ENCODE measurements around the gene ITSN2.

Gene ITSN2

DNA sequence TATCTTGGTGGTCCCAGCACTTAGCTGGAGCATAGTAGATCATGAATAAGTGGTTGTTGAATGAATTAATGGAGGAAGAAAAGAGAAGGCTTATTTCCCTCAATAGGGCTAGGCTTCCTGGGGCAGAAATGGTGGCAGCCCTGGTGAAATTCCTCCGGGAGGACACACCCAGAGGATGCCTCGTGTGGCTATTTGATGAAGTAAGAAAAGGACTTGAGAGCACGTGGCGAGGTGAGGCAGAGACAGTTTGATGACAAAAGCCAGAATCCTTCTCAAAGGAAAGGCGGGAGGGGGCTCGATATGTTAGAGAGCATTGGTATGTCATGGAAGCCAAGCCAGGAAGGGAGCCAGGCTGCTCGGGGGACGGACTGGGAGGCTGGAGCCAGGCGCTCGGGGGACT, 170.8 kb downstream of the ITSN2 start:
- FAIRE-seq = no peak
- DNase-seq (ENCODE audit: low spot score) = no peak

- no peak for DNase-seq (ENCODE audit: low spot score)
- no peak for FAIRE-seq
Measured at GRCh38 chr2:24183366-24184069, 176.8 kb downstream of the ITSN2 start.

DNA sequence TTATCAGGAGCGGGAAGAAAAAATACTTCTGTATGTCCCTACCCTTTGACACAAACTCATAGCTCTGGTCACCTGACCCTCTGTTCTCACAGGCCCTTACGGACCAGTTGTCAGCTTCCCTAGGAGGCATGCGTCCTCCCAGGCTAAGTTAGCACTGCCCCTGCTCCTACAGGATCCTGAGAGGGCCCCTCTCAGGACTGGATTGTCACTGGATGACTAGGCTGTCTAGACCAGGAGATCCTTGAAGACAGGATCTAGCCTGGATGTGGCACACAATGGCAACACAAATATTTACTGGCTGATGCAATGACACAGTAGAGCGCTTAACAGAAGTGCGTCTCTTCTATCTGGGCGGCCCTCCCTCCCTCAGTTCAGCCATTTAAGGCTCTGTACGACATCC, 177.8 kb downstream of the ITSN2 start:
- DNase-seq (ENCODE audit: low spot score) (no peak), FAIRE-seq (no peak)

DNA sequence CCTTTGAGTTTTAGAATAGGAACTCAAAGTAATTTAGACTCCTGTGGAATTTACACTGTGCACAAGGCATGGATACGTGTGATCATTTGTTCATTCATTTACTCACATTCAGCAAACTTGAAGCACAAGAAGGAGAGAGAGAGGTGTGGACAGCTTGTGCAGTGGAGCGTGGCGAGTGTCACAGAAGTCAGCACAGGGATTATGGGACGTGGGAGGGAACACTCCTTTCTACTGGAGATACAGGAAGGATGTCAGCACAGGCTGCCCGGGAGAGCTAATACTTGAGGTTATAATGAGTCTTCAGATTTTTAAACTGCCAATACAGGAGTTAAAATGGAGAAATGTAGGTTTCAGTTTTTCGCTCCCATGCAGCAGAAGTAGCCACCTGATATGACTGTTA, 178.5 kb downstream of the ITSN2 start:
- FAIRE-seq (no peak), DNase-seq (ENCODE audit: low spot score) (no peak)

GRCh38 chr2:24179683-24180082, 180.7 kb downstream of the ITSN2 start:
- DNase-seq (ENCODE audit: low spot score) (no peak), FAIRE-seq (no peak)

DNA sequence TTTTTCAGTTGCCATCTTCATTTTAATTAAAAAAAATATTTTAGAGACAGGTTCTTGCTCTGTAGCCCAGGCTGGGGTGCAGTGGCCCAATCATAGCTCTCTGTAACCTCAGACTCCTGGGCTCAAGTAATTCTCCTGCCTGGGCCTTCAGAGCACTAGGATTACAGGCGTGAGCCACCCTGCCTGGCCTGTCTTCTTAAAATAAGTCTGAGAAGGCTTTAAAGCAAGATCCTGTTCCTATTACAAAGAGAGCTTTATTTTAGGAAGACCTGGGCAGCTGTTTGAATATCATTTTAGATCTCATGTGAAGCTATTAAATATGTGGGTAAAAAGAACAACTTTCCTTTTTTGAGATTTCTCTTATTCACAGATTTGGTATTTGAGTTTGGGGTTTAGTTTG, 184.0 kb downstream of the ITSN2 start:
- FAIRE-seq = no peak
- DNase-seq (ENCODE audit: low spot score) = no peak

- no peak for DNase-seq (ENCODE audit: low spot score)
- no peak for FAIRE-seq
Measured at GRCh38 chr2:24175631-24176187, 184.6 kb downstream of the ITSN2 start.

- FAIRE-seq = no peak
Measured at GRCh38 chr2:24174851-24175277, 185.5 kb downstream of the ITSN2 start, which contains the start of gene FAM228A. TSS of gene FAM228A (plus strand) at chr2:24175053. CDS start at chr2:24175481, 428 bp downstream.

GRCh38 chr2:24169023-24169422, 191.3 kb downstream of the ITSN2 start:
- FAIRE-seq = no peak
- no peak for DNase-seq (ENCODE audit: low spot score)

More at GRCh38 chr2:24174851-24175277, 185.5 kb downstream of the ITSN2 start, which contains the start of gene FAM228A:
- no peak for DNase-seq (ENCODE audit: low spot score)

DNA sequence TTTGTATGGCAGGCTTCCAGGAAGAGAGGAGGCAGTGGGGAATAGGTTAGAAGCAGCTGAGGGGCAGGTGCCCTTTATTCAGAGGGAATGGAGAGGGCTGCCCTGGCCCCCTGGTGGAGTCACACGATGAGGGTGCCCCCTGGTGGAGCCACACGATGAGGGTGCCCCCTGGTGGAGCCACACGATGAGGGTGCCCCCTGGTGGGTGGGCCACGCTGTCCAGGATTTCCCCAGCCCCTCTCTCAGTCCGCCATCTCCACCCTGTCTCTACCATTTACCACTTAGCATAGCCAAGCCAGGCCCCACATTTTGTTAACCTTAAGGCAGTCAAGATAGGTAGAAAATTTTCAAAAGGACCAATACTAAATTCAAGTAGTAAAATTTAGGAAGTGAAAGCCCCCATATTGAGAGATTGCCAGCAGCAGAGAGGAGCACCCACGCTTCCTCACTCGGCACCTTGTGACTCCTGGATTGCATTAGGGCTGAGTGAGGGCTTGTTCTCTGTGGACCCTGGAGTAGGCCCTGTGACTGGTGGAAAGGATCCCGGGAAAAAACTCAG, 195.8 kb downstream of the ITSN2 start:
- no peak for FAIRE-seq
- DNase-seq (ENCODE audit: low spot score) = peak; percentile 40

GRCh38 chr2:24163601-24164000, 196.7 kb downstream of the ITSN2 start:
- DNase-seq (ENCODE audit: low spot score) (no peak), FAIRE-seq (no peak)

- no peak for FAIRE-seq
- no peak for DNase-seq (ENCODE audit: low spot score)
Measured at GRCh38 chr2:24163186-24163585, 197.2 kb downstream of the ITSN2 start.

DNA sequence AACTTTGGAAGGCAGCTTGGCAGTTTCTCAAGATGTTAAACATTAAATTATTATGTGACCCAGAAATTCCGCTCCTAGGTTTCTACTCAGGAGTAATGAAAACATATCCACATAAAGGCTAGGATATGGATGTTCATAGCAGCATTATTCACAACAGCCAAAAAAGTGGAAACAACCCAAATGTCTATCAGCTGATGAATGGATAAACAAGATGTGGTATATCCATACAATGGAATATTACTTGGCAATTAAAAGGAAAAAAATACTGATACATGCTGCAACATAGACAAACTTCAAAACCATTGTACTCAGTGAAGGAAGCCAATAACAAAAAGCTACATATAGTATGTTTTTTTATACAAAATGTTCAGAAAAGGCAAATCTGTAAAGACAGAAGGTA, 197.8 kb downstream of the ITSN2 start:
- FAIRE-seq = peak; percentile 17
- DNase-seq (ENCODE audit: low spot score) = no peak

GRCh38 chr2:24160761-24161160, 199.6 kb downstream of the ITSN2 start:
- no peak for DNase-seq (ENCODE audit: low spot score)
- no peak for FAIRE-seq

DNA sequence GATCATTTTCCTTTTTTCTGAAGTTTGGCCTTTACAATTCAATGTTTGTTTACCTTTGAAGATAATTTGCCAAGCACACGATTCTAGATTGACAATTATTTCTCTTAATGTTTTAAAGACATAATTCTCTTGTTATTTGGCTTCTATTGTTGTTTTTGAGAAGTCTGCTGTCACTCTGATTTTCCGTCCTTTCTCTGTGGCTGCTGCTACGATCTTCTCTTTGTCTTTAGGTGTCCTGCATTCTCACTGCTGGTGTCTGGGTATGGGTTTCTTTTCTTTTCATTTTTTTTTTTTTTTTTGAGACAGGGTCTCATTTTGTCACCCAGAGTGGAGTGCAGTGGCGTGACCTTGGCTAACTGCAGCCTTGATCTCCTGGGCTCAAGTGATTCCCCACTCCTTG, 200.6 kb downstream of the ITSN2 start:
- DNase-seq (ENCODE audit: low spot score) (no peak), FAIRE-seq (no peak)

DNA sequence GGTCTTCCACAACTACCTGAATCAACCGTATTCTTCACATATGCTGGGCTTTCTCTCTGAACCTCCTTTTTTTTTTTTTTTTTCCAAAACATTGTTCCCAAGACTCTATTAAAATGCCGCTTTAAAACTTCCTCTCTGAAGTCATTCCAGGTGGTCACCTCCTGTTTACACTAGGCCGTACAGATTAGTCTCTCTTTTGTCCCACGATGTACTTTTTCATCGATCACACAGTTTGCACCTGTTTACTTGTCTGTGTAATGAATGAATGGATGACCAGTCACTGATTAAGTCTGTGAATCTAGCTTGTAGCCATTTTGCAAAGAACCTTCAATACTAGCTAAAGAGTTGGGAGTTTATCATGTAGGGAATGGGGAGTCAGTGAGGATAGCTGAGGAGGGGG, 202.2 kb downstream of the ITSN2 start:
- no peak for FAIRE-seq

GRCh38 chr2:24153478-24153877, 206.9 kb downstream of the ITSN2 start:
- DNase-seq (ENCODE audit: low spot score) = no peak
- FAIRE-seq = no peak

More for the DNA sequence above, 202.2 kb downstream of the ITSN2 start:
- DNase-seq (ENCODE audit: low spot score) = no peak

Measured in urothelium cell line (cell line).